Astrocyte (in vitro differentiated cells and primary cell): ENCODE results near the gene ELP4. TPM values are rescaled to one million over a fixed set of nuclear protein-coding genes. Genes with fewer than 3 reads are reported as not detected.
A peak's percentile ranks its signal among the peaks of the same experiment; 100 is the strongest.

Source experiments
- DNase-seq: peaks from one replicate; pipeline ENCODE4 v3.0.0-alpha.2; 2010; ENCODE audit warnings: low read depth
- FAIRE-seq: peaks from 2 replicates; lab custom pipeline; 2011; peaks lifted over from hg19 to GRCh38; lab: Jason Lieb, UNC
- H2AFZ ChIP-seq: 2 replicates; pipeline ENCODE4 v1.6.0; 2012; ENCODE audit warnings: low read depth, low read length, inconsistent platforms
- H3K27ac ChIP-seq: 2 replicates; pipeline ENCODE4 v1.5.1; 2011; ENCODE audit warnings: low read depth, low read length, inconsistent platforms
- H3K27me3 ChIP-seq: 2 replicates; pipeline ENCODE4 v1.6.0; 2011; ENCODE audit warnings: low read length, inconsistent platforms; ENCODE audit not compliant: insufficient read depth
- H3K36me3 ChIP-seq: 2 replicates; pipeline ENCODE4 v1.5.1; 2011; ENCODE audit warnings: low read length, inconsistent platforms; ENCODE audit not compliant: insufficient read depth
- H3K4me1 ChIP-seq: 2 replicates; pipeline ENCODE4 v1.5.1; 2011; ENCODE audit warnings: low read length, inconsistent platforms; ENCODE audit not compliant: insufficient read depth
- H3K4me2 ChIP-seq: 2 replicates; pipeline ENCODE4 v1.6.0; 2012; ENCODE audit warnings: low read length, inconsistent platforms
- H3K4me3 ChIP-seq: 2 replicates; pipeline ENCODE4 v1.5.1; 2011; ENCODE audit warnings: low read depth, mild to moderate bottlenecking, low read length, inconsistent platforms; ENCODE audit not compliant: insufficient read depth
- H3K79me2 ChIP-seq: 2 replicates; pipeline ENCODE4 v1.6.0; 2012; ENCODE audit warnings: mild to moderate bottlenecking, low read length, inconsistent platforms; ENCODE audit not compliant: insufficient read depth
- H3K9ac ChIP-seq: 2 replicates; pipeline ENCODE4 v1.6.0; 2012; ENCODE audit warnings: mild to moderate bottlenecking, low read length, inconsistent platforms
- H3K9me3 ChIP-seq: 2 replicates; pipeline ENCODE4 v1.5.1; 2012; ENCODE audit warnings: low read depth, mild to moderate bottlenecking, low read length, inconsistent platforms; ENCODE audit not compliant: insufficient read depth
- H4K20me1 ChIP-seq: 2 replicates; pipeline ENCODE4 v1.6.0; 2012; ENCODE audit warnings: low read length, inconsistent platforms; ENCODE audit not compliant: insufficient read depth
- H3K27ac Mint-ChIP-seq: one replicate; pipeline ENCODE4 v1.8.0; 2021; ENCODE audit warnings: mild to moderate bottlenecking, mixed read lengths; ENCODE audit not compliant: unreplicated experiment
- H3K27me3 Mint-ChIP-seq: one replicate; pipeline ENCODE4 v1.8.0; 2021; ENCODE audit warnings: low read depth, mixed read lengths; ENCODE audit not compliant: unreplicated experiment
- H3K36me3 Mint-ChIP-seq: one replicate; pipeline ENCODE4 v1.8.0; 2021; ENCODE audit warnings: low read depth, mixed read lengths; ENCODE audit not compliant: unreplicated experiment
- H3K4me1 Mint-ChIP-seq: one replicate; pipeline ENCODE4 v1.8.0; 2021; ENCODE audit warnings: low read depth, mixed read lengths; ENCODE audit not compliant: unreplicated experiment
- H3K4me3 Mint-ChIP-seq: one replicate; pipeline ENCODE4 v1.8.0; 2021; ENCODE audit warnings: mild to moderate bottlenecking, moderate library complexity, mixed read lengths; ENCODE audit not compliant: unreplicated experiment
- H3K9me3 Mint-ChIP-seq: one replicate; pipeline ENCODE4 v1.8.0; 2021; ENCODE audit warnings: mild to moderate bottlenecking, mixed read lengths; ENCODE audit not compliant: unreplicated experiment
- EZH2 ChIP-seq: IDR thresholded peaks from 2 replicates; pipeline ENCODE4 v1.6.1; 2012; ENCODE audit warnings: mild to moderate bottlenecking, low read length, inconsistent platforms; ENCODE audit not compliant: insufficient read depth
- total RNA-seq: library from RNA; stranded (reverse); gene quantifications from 2 replicates; pipeline ENCODE4 v1.2.1, GENCODE V29; 2021
- TF ChIP-seq, protein P1 (sequence below): IDR thresholded peaks from 2 replicates; pipeline ENCODE4 v1.5.1; 2011; ENCODE audit warnings: low read depth, mild to moderate bottlenecking, inconsistent platforms, low read length, moderate library complexity; ENCODE audit not compliant: insufficient read depth

ELP4 gene
- total RNA-seq, 1 donor from 2014 or later: 12.9 TPM

DNA sequence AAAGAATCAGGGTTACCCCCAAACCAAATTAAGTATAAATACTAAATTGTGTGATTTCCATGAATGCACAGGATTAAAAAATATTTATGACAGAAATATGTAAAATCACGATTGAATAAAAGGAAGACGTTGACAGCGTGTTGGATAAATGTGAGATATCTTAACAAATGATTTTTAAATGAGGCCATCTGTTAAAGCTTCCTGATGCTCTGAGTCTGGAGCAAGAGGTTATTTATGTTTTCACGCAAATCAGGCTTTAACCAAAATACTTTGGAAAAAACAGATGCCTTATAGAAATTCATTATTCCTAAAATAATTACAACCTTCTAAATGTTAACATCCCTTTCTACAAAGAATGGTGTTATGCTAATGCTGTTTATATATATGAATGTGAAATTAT, 178.3 kb downstream of the ELP4 start:
- TF ChIP-seq EZH2: no peak
- TF ChIP-seq, protein P1, sequence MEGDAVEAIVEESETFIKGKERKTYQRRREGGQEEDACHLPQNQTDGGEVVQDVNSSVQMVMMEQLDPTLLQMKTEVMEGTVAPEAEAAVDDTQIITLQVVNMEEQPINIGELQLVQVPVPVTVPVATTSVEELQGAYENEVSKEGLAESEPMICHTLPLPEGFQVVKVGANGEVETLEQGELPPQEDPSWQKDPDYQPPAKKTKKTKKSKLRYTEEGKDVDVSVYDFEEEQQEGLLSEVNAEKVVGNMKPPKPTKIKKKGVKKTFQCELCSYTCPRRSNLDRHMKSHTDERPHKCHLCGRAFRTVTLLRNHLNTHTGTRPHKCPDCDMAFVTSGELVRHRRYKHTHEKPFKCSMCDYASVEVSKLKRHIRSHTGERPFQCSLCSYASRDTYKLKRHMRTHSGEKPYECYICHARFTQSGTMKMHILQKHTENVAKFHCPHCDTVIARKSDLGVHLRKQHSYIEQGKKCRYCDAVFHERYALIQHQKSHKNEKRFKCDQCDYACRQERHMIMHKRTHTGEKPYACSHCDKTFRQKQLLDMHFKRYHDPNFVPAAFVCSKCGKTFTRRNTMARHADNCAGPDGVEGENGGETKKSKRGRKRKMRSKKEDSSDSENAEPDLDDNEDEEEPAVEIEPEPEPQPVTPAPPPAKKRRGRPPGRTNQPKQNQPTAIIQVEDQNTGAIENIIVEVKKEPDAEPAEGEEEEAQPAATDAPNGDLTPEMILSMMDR: no peak
- Histone ChIP-seq H2AFZ (no peak overlapping the region), H4K20me1 (no peaks in the 10 kb centered on the region), H3K27ac (no peak overlapping the region), H3K4me1 (no peaks in the 10 kb centered on the region), H3K27me3 (no peaks in the 10 kb centered on the region), H3K36me3 (no peaks in the 10 kb centered on the region), H3K9ac (no peak overlapping the region), H3K9me3 (no peaks in the 10 kb centered on the region), H3K4me2 (no peak overlapping the region), H3K4me3 (no peak overlapping the region), H3K79me2 (no peaks in the 10 kb centered on the region)
- no peak for FAIRE-seq
- no peak overlapping the region for H3K4me3 Mint-ChIP-seq
- no peaks in the 10 kb centered on the region for H3K9me3 Mint-ChIP-seq
- H3K27ac Mint-ChIP-seq: no peak overlapping the region
- no peaks in the 10 kb centered on the region for H3K27me3 Mint-ChIP-seq
- DNase-seq: no peak
- H3K36me3 Mint-ChIP-seq: no peaks in the 10 kb centered on the region
- H3K4me1 Mint-ChIP-seq: no peaks in the 10 kb centered on the region

DNA sequence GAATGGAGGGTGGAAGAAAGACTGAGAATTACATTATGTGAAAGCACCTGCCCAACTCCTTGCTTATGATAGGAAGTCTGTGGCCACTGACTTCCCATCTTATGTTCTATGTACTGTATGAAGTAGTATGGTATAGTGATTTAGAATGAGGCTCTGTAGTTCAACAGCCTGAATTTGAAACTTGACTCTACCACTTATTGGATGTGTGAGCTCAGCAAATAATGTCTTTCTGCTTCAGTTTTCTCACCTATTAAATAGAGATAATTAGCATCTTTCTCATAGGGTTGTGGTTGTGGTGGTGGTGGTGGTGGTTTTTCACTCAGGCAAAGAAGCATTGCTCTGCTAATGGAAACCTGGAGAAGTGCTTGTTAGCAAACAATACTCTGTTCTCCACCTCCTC, 180.0 kb downstream of the ELP4 start:
- Histone ChIP-seq H4K20me1 (no peaks in the 10 kb centered on the region), H2AFZ (no peak overlapping the region), H3K79me2 (no peaks in the 10 kb centered on the region), H3K27me3 (no peaks in the 10 kb centered on the region), H3K27ac (no peak overlapping the region), H3K4me2 (no peak overlapping the region), H3K4me1 (no peaks in the 10 kb centered on the region), H3K9ac (no peak overlapping the region), H3K36me3 (no peaks in the 10 kb centered on the region), H3K9me3 (no peaks in the 10 kb centered on the region), H3K4me3 (no peak overlapping the region)
- Mint-ChIP-seq H3K4me3 (no peak overlapping the region), H3K4me1 (no peaks in the 10 kb centered on the region), H3K27me3 (no peaks in the 10 kb centered on the region), H3K9me3 (peaks cover 6% of the 10 kb centered on the region), H3K36me3 (no peaks in the 10 kb centered on the region), H3K27ac (no peak overlapping the region)
- no peak for FAIRE-seq
- TF ChIP-seq, protein P1: no peak
- no peak for TF ChIP-seq EZH2
- DNase-seq: no peak

DNA sequence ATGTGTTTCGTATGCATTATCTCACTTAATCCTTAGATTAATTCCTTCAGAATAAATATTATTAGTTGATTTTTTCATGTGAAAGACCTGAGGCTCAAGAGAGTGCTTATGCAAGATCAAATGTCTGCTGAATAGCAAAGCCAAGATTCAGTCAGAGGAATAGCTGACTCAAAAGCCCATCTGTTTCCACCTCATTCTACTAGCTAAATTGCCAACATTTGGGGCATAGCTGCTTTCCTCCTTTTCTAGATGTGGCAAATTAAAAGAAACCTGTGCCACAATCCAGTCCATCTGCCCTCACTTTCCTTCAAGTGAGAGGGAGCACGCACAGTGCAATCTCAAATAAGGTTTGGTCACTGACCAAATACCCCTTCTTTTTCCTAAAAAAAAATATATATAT, 180.5 kb downstream of the ELP4 start:
- H3K4me1 Mint-ChIP-seq: no peaks in the 10 kb centered on the region
- Histone ChIP-seq H3K4me2 (no peak overlapping the region), H2AFZ (no peak overlapping the region), H3K36me3 (no peaks in the 10 kb centered on the region), H3K79me2 (no peaks in the 10 kb centered on the region), H3K9ac (no peak overlapping the region), H3K27me3 (no peaks in the 10 kb centered on the region), H3K27ac (no peak overlapping the region), H3K9me3 (no peaks in the 10 kb centered on the region), H4K20me1 (no peaks in the 10 kb centered on the region), H3K4me3 (no peak overlapping the region), H3K4me1 (no peaks in the 10 kb centered on the region)
- no peak for TF ChIP-seq EZH2
- TF ChIP-seq, protein P1: no peak
- no peak overlapping the region for H3K27ac Mint-ChIP-seq
- H3K36me3 Mint-ChIP-seq: no peaks in the 10 kb centered on the region
- H3K9me3 Mint-ChIP-seq: peaks cover 6% of the 10 kb centered on the region
- H3K4me3 Mint-ChIP-seq: no peak overlapping the region
- DNase-seq (peak; percentile 24), FAIRE-seq (no peak)
- no peaks in the 10 kb centered on the region for H3K27me3 Mint-ChIP-seq
